Coronary artery (tissue), 2 donors: Measurements from ENCODE around the gene SHISAL2B.
"Not testable (repeated sequence)": the region's sequence is repeated elsewhere in the genome, so short reads cannot be mapped to it uniquely, and the experiment has no call there.

Source experiments
- DNase-seq: peaks from one replicate; pipeline ENCODE4 v3.0.0-alpha.2; 2017; ENCODE audit warnings: low spot score
- H3K27ac ChIP-seq, 2 donors: fragments of 200-600 bp; sonication (generic); one replicate each; pipeline ENCODE4 v1.5.1; 2016 to 2019
- H3K4me3 ChIP-seq: fragments of 200-600 bp; sonication (generic); 2 replicates; pipeline ENCODE4 v1.5.1; 2016; ENCODE audit warnings: mild to moderate bottlenecking, moderate library complexity
- CTCF ChIP-seq: fragments of 200-600 bp; sonication (generic); IDR thresholded peaks from one replicate; pipeline ENCODE4 v1.5.1; 2019; ENCODE audit warnings: antibody characterized with exemption

The SHISAL2B gene

GRCh38 chr5:64693636-64694035, 3.3 kb downstream of the SHISAL2B start:
- H3K27ac ChIP-seq: no peak overlapping the region
- no peak for DNase-seq
- TF ChIP-seq CTCF: no peak
- no peak overlapping the region for H3K4me3 ChIP-seq

GRCh38 chr5:64696414-64696813, 6.1 kb downstream of the SHISAL2B start:
- DNase-seq, H3K27ac ChIP-seq, H3K4me3 ChIP-seq: not testable (repeated sequence)

GRCh38 chr5:64700765-64701164, 10.5 kb downstream of the SHISAL2B start:
- Histone ChIP-seq H3K4me3 (no peak overlapping the region), H3K27ac (no peak overlapping the region)
- TF ChIP-seq CTCF: no peak
- DNase-seq: no peak

DNA sequence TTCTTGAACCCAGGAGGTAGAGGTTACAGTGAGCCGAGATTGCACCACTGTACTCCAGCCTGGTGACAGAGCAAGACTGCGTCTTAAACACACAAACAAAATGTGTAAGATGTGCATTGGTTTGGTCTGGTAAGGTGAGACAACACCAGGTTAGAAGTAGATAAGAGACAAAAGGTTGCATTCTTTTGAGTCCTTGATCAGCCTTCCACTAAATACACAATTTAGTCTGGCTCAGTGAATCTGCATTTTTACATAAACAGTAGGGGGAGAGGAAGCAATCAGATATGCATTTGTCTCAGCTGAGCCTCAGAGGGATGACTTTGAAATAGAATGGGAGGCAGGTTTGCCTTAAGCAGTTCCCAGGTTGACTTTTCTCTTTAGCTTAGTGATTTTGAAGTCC, 15.8 kb downstream of the SHISAL2B start:
- not testable (repeated sequence) for H3K4me3 ChIP-seq, DNase-seq, H3K27ac ChIP-seq

- TF ChIP-seq CTCF: no peak
- no peak overlapping the region for H3K27ac ChIP-seq
- no peak for DNase-seq
Measured at GRCh38 chr5:64707191-64707590, 16.9 kb downstream of the SHISAL2B start.

GRCh38 chr5:64714495-64714894, 24.2 kb downstream of the SHISAL2B start:
- not testable (repeated sequence) for DNase-seq, H3K4me3 ChIP-seq, H3K27ac ChIP-seq

More at GRCh38 chr5:64707191-64707590, 16.9 kb downstream of the SHISAL2B start:
- no peak overlapping the region for H3K4me3 ChIP-seq

GRCh38 chr5:64722588-64722987, 32.3 kb downstream of the SHISAL2B start:
- no peak for TF ChIP-seq CTCF
- Histone ChIP-seq H3K27ac (no peak overlapping the region), H3K4me3 (no peak overlapping the region)
- no peak for DNase-seq

GRCh38 chr5:64727150-64727549, 36.8 kb downstream of the SHISAL2B start:
- Histone ChIP-seq H3K27ac (no peak overlapping the region), H3K4me3 (no peak overlapping the region)
- no peak for DNase-seq
- no peak for TF ChIP-seq CTCF

DNA sequence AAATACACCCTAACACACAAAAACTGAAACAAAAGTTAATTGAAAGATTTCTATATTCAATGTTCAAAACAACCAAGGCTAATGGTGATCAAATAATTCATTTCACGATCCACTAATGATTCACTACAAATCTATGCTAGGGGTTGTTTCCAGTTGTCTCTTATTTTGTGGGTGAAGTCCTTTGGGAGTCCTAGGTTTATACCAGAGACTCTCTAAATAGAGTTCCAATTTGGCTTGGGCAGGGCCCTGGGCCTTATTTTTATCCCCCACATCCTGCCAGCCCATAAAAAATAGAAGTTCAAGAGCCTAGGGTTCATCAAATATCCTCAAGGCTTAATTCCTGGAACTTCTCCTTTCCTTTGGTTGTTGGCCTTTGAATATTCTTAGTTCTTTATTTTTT, 52.1 kb downstream of the SHISAL2B start:
- H3K27ac ChIP-seq: no peak overlapping the region
- H3K4me3 ChIP-seq: no peak overlapping the region
- TF ChIP-seq CTCF: no peak
- no peak for DNase-seq
